ENCODE measurements around the gene KLK3.

Gene KLK3

GRCh38 chr19:50878851-50879250, 24.1 kb downstream of the KLK3 start:
- no peak for DNase-seq (ENCODE audit: extremely low read depth, low read depth)
- TF ChIP-seq CTCF (IDR thresholded peaks at IDR 0.05; ENCODE audit: low read depth, low read length), result no peak

GRCh38 chr19:50880241-50880640, 25.5 kb downstream of the KLK3 start:
- DNase-seq (ENCODE audit: extremely low read depth, low read depth), result no peak
- no peak for TF ChIP-seq CTCF (IDR thresholded peaks at IDR 0.05; ENCODE audit: low read depth, low read length)

- no peak for DNase-seq (ENCODE audit: extremely low read depth, low read depth)
- TF ChIP-seq CTCF (IDR thresholded peaks at IDR 0.05; ENCODE audit: low read depth, low read length), result no peak
Observed at GRCh38 chr19:50882188-50882587, 27.5 kb downstream of the KLK3 start.

- no peak for DNase-seq (ENCODE audit: extremely low read depth, low read depth)
- no peak for TF ChIP-seq CTCF (IDR thresholded peaks at IDR 0.05; ENCODE audit: low read depth, low read length)
Observed at GRCh38 chr19:50889638-50890037, 34.9 kb downstream of the KLK3 start.

GRCh38 chr19:50890422-50891252, 35.9 kb downstream of the KLK3 start:
- no peak for TF ChIP-seq CTCF (IDR thresholded peaks at IDR 0.05; ENCODE audit: low read depth, low read length)
- DNase-seq (ENCODE audit: extremely low read depth, low read depth), result no peak

GRCh38 chr19:50891253-50891625, 36.5 kb downstream of the KLK3 start:
- TF ChIP-seq CTCF (IDR thresholded peaks at IDR 0.05; ENCODE audit: low read depth, low read length), result no peak
- no peak for DNase-seq (ENCODE audit: extremely low read depth, low read depth)

GRCh38 chr19:50893047-50893736, 38.5 kb downstream of the KLK3 start:
- no peak for DNase-seq (ENCODE audit: extremely low read depth, low read depth)
- TF ChIP-seq CTCF (IDR thresholded peaks at IDR 0.05; ENCODE audit: low read depth, low read length), result no peak

Data from AG09319 (cell line).